Measurements from ENCODE around the gene CLDN16. TPM values are rescaled to one million over a fixed set of nuclear protein-coding genes. Genes with fewer than 3 reads are reported as not detected.

CLDN16 gene
- total RNA-seq, 1 experiment from 2014 or later = not detected

GRCh38 chr3:190380184-190380583, 7.8 kb upstream of the CLDN16 start:
- Mint-ChIP-seq H3K4me3 (no peak overlapping the region), H3K36me3 (no peaks in the 10 kb centered on the region), H3K27me3 (ENCODE audit: low read depth) (no peaks in the 10 kb centered on the region), H3K4me1 (peaks cover 29% of the 10 kb centered on the region), H3K27ac (no peak overlapping the region), H3K9me3 (no peaks in the 10 kb centered on the region)
- ChIA-PET POLR2A (no interaction called here), CTCF (interaction anchor here (0.6 kb wide), 1 partner anchor 393 kb away, joined by 4 read pairs; no protein-coding TSS in a partner anchor)
- ATAC-seq (no peak), DNase-seq (ENCODE audit: low spot score) (no peak)
- TF ChIP-seq ZNF138 (CRISPR knock-in tag; conservative IDR thresholded peaks at IDR 0.05) = no peak
- no peak for TF ChIP-seq SMAD3 (CRISPR knock-in tag; IDR thresholded peaks at IDR 0.05; ENCODE audit: borderline replicate concordance)
- no peak for TF ChIP-seq ZNF219 (CRISPR knock-in tag; IDR thresholded peaks at IDR 0.05; ENCODE audit: borderline replicate concordance)
- no peak for TF ChIP-seq ARID4B (CRISPR knock-in tag; IDR thresholded peaks at IDR 0.05; ENCODE audit: borderline replicate concordance)
- TF ChIP-seq NFATC4 (CRISPR knock-in tag; IDR thresholded peaks at IDR 0.05) = no peak
- no peak for TF ChIP-seq NFYB (CRISPR knock-in tag; conservative IDR thresholded peaks at IDR 0.05; ENCODE audit: low read depth)
- TF ChIP-seq ELF4 (CRISPR knock-in tag; IDR thresholded peaks at IDR 0.05; ENCODE audit: low read depth) = no peak
- TF ChIP-seq CBFB (CRISPR knock-in tag; IDR thresholded peaks at IDR 0.05; ENCODE audit: low read depth) = no peak
- TF ChIP-seq ATF6 (CRISPR knock-in tag; IDR thresholded peaks at IDR 0.05) = no peak
- TF ChIP-seq JUN (CRISPR knock-in tag; IDR thresholded peaks at IDR 0.05) = no peak
- TF ChIP-seq IRF1 (CRISPR knock-in tag; IDR thresholded peaks at IDR 0.05) = no peak

- ATAC-seq = no peak
- ChIA-PET POLR2A (no interaction called here), CTCF (interaction anchor here (1.2 kb wide), 1 partner anchor 59 kb away, joined by 3 read pairs; the partner anchor contains the start of gene CLDN1)
- Mint-ChIP-seq H3K27ac (no peak overlapping the region), H3K36me3 (no peaks in the 10 kb centered on the region), H3K4me1 (peaks cover 18% of the 10 kb centered on the region), H3K9me3 (no peaks in the 10 kb centered on the region), H3K27me3 (ENCODE audit: low read depth) (no peaks in the 10 kb centered on the region), H3K4me3 (no peak overlapping the region)
- no peak for DNase-seq (ENCODE audit: low spot score)
- TF ChIP-seq CREM (CRISPR knock-in tag; IDR thresholded peaks at IDR 0.05) (no peak), ZNF263 (CRISPR knock-in tag; IDR thresholded peaks at IDR 0.05; ENCODE audit: low read depth) (no peak), CDX4 (CRISPR knock-in tag; IDR thresholded peaks at IDR 0.05; ENCODE audit: borderline replicate concordance) (no peak), ZNF281 (CRISPR knock-in tag; IDR thresholded peaks at IDR 0.05) (no peak), SOX15 (CRISPR knock-in tag; IDR thresholded peaks at IDR 0.05) (no peak), MLX (CRISPR knock-in tag; IDR thresholded peaks at IDR 0.05) (no peak), IRF2 (CRISPR knock-in tag; IDR thresholded peaks at IDR 0.05; ENCODE audit: borderline replicate concordance, low read depth) (no peak), RELA (CRISPR knock-in tag; IDR thresholded peaks at IDR 0.05; ENCODE audit: borderline replicate concordance) (no peak), EMX1 (CRISPR knock-in tag; IDR thresholded peaks at IDR 0.05) (no peak), FOXJ3 (CRISPR knock-in tag; IDR thresholded peaks at IDR 0.05; ENCODE audit: borderline replicate concordance) (no peak), NFATC4 (CRISPR knock-in tag; IDR thresholded peaks at IDR 0.05) (no peak), TEAD1 (CRISPR knock-in tag; IDR thresholded peaks at IDR 0.05) (no peak), ZNF138 (CRISPR knock-in tag; conservative IDR thresholded peaks at IDR 0.05) (no peak), ZNF219 (CRISPR knock-in tag; IDR thresholded peaks at IDR 0.05; ENCODE audit: borderline replicate concordance) (no peak), ATF1 (CRISPR knock-in tag; IDR thresholded peaks at IDR 0.05) (no peak), ZBTB43 (CRISPR knock-in tag; IDR thresholded peaks at IDR 0.05) (no peak)
Measured at GRCh38 chr3:190381441-190381840, 6.5 kb upstream of the CLDN16 start.

Data from WTC11 (cell line).